ENCODE results near the gene CD46. TPM values are rescaled to one million over a fixed set of nuclear protein-coding genes. Genes with fewer than 3 reads are reported as not detected.
A peak's percentile ranks its signal among the peaks of the same experiment; 100 is the strongest.

Gene CD46
- total and polyA plus RNA-seq, 2 donors (not counting 1 experiment from before 2014, with no cell fraction given) = 38.6 to 173 TPM

DNA sequence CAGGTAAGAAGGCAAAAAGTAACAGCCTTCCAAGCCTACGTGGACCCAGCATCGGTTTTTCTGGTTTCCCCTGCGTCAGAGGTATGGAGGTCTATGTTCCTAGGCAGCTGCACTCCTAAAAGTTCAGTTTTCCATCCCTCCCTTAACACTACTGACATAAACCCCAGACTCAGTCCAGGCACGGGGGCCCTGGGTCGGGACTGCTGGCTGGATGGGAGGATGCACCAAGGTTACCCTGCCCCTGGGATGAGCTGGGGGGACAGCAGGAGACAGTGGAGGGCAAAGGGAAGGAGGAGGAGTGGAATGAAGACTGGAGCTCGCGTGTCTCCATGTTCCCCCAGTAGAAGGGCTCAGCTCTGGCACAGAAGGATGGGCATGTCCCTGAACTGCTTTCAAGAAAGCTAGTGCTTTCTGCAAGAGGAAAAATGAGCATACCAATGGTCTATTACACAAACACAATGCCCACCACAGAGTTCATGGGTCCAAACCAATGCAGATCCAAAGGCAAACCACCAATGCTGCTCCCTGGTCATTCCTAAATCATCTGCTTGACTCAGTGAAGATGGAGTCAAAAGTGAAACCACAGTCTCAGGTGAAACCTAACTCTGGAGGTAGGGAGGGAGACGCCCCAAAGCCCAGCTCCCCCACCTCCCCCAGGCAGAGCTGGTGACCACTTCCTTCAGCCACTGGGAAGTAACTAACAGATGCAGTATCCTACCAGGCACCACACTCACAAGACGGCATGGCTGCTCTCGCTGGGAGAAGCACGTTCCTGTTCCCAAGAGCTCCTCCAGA lies 54.9 kb downstream of the CD46 start:
- Histone ChIP-seq H3K36me3 (replicated peaks in 1 of 2; ENCODE audit: control extremely low read depth in 1 of 2, control insufficient read depth in 1 of 2, extremely low read depth in 1 of 2, insufficient read depth in 2 of 2, low read length in 1 of 2) (peaks cover 1 to 98% of the 10 kb centered on the region in 2 experiments), H3K4me3 (ENCODE audit: control extremely low read depth in 1 of 5, extremely low read depth in 1 of 5, insufficient read depth in 1 of 5, low read depth in 2 of 5, low read length in 4 of 5) (no peak overlapping the region), H2AFZ (ENCODE audit: insufficient read depth, low read depth, low read length, poor library complexity, severe bottlenecking) (no peak overlapping the region), H3K4me1 (ENCODE audit: control insufficient read depth in 2 of 2, insufficient read depth in 2 of 2, low read length in 2 of 2) (peaks cover 25 to 32% of the 10 kb centered on the region in 2 donors), H3K27me3 (replicated peaks in 1 of 4; ENCODE audit: control extremely low read depth in 1 of 4, control insufficient read depth in 3 of 4, insufficient read depth in 4 of 4, low read length in 3 of 4) (no peaks in the 10 kb centered on the region), H3K27ac (ENCODE audit: low read length in 2 of 2) (peak overlapping the region; percentile 75 to 82), H3K9me3 (ENCODE audit: control extremely low read depth in 1 of 3, control insufficient read depth in 2 of 3, insufficient read depth in 1 of 3, low read length in 2 of 3) (no peaks in the 10 kb centered on the region), H4K20me1 (ENCODE audit: control insufficient read depth, insufficient read depth, low read length, poor library complexity, severe bottlenecking) (peaks cover 44% of the 10 kb centered on the region), H3K9ac (ENCODE audit: low read length) (peak overlapping the region; percentile 12), H3K4me2 (replicated peaks; ENCODE audit: low read depth, low read length, poor library complexity, severe bottlenecking) (peak overlapping the region; percentile 61), H3K79me2 (ENCODE audit: control insufficient read depth, insufficient read depth, low read length) (peaks cover 28% of the 10 kb centered on the region)
- TF ChIP-seq EZH2 (IDR thresholded peaks at IDR 0.05; ENCODE audit: borderline replicate concordance, insufficient read depth, low read depth, low read length, poor library complexity, severe bottlenecking) = no peak
- TF ChIP-seq, protein P1, sequence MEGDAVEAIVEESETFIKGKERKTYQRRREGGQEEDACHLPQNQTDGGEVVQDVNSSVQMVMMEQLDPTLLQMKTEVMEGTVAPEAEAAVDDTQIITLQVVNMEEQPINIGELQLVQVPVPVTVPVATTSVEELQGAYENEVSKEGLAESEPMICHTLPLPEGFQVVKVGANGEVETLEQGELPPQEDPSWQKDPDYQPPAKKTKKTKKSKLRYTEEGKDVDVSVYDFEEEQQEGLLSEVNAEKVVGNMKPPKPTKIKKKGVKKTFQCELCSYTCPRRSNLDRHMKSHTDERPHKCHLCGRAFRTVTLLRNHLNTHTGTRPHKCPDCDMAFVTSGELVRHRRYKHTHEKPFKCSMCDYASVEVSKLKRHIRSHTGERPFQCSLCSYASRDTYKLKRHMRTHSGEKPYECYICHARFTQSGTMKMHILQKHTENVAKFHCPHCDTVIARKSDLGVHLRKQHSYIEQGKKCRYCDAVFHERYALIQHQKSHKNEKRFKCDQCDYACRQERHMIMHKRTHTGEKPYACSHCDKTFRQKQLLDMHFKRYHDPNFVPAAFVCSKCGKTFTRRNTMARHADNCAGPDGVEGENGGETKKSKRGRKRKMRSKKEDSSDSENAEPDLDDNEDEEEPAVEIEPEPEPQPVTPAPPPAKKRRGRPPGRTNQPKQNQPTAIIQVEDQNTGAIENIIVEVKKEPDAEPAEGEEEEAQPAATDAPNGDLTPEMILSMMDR (IDR thresholded peaks at IDR 0.05) = no peak
- H3K4me1 Mint-ChIP-seq = peaks cover 55% of the 10 kb centered on the region
- H3K9me3 Mint-ChIP-seq (ENCODE audit: insufficient read depth) = no peaks in the 10 kb centered on the region
- peak overlapping the region; percentile 57 for H3K4me3 Mint-ChIP-seq
- ATAC-seq (ENCODE audit: low read depth) (no peak), DNase-seq (no peak)
- ChIA-PET CTCF (interaction anchor here (0.9 to 2.7 kb wide), 9 partner anchors 9 to 77 kb away, joined by 3 to 14 read pairs (median 4); no protein-coding TSS in a partner anchor), POLR2A (interaction anchor here (0.7 kb wide), 1 partner anchor 62 kb away, joined by 5 read pairs; no protein-coding TSS in a partner anchor)
- WGBS (ENCODE audit: insufficient coverage) = 89% methylated on average over 9 of the region's 11 CpGs
- H3K27me3 Mint-ChIP-seq = no peaks in the 10 kb centered on the region
- peak overlapping the region; percentile 77 for H3K27ac Mint-ChIP-seq
- intact Hi-C loops (cut with micrococcal nuclease) = loop anchor here (2.0 kb wide), 1 partner anchor 16 kb away; no protein-coding TSS in a partner anchor

DNA sequence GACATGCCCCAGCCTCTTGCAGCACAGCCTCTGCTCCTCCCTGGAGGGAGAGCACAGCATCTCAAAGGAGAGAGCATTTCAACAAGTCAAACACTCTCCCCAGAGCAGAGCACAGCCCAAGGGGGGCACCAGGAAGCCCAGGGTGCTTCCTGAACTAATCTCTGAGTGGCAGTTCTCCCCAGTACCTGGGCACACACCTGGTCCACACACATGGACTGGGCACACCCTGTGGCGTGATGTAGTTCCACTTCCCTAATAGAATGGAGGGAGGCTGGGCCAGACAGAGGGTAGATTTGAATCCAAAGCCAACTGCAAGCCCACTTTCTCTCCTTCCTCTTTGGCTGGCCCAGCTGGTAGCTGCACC lies 55.5 kb downstream of the CD46 start:
- Histone ChIP-seq H2AFZ (ENCODE audit: insufficient read depth, low read depth, low read length, poor library complexity, severe bottlenecking) (no peak overlapping the region), H3K79me2 (ENCODE audit: control insufficient read depth, insufficient read depth, low read length) (peaks cover 34% of the 10 kb centered on the region), H3K27me3 (replicated peaks in 1 of 4; ENCODE audit: control extremely low read depth in 1 of 4, control insufficient read depth in 3 of 4, insufficient read depth in 4 of 4, low read length in 3 of 4) (no peaks in the 10 kb centered on the region), H3K27ac (ENCODE audit: low read length in 2 of 2) (peak overlapping the region; percentile 75 to 82), H3K36me3 (replicated peaks in 1 of 2; ENCODE audit: control extremely low read depth in 1 of 2, control insufficient read depth in 1 of 2, extremely low read depth in 1 of 2, insufficient read depth in 2 of 2, low read length in 1 of 2) (peaks cover 1 to 98% of the 10 kb centered on the region in 2 experiments), H3K4me2 (replicated peaks; ENCODE audit: low read depth, low read length, poor library complexity, severe bottlenecking) (peak overlapping the region; percentile 61), H3K4me3 (ENCODE audit: control extremely low read depth in 1 of 5, extremely low read depth in 1 of 5, insufficient read depth in 1 of 5, low read depth in 2 of 5, low read length in 4 of 5) (no peak overlapping the region), H4K20me1 (ENCODE audit: control insufficient read depth, insufficient read depth, low read length, poor library complexity, severe bottlenecking) (peaks cover 44% of the 10 kb centered on the region), H3K9ac (ENCODE audit: low read length) (peak overlapping the region; percentile 12), H3K9me3 (ENCODE audit: control extremely low read depth in 1 of 3, control insufficient read depth in 2 of 3, insufficient read depth in 1 of 3, low read length in 2 of 3) (no peaks in the 10 kb centered on the region), H3K4me1 (ENCODE audit: control insufficient read depth in 2 of 2, insufficient read depth in 2 of 2, low read length in 2 of 2) (peaks cover 25 to 38% of the 10 kb centered on the region in 2 donors)
- WGBS (ENCODE audit: insufficient coverage) = 20% methylated on average over 1 of the region's 1 CpG
- peaks cover 61% of the 10 kb centered on the region for H3K4me1 Mint-ChIP-seq
- CTCF ChIA-PET = interaction anchor here (0.9 to 2.7 kb wide), 6 partner anchors 10 to 77 kb away, joined by 3 to 14 read pairs (median 4); no protein-coding TSS in a partner anchor
- peak overlapping the region; percentile 77 for H3K27ac Mint-ChIP-seq
- DNase-seq (no peak), ATAC-seq (ENCODE audit: low read depth) (peak; percentile 50)
- intact Hi-C loops (cut with micrococcal nuclease) = loop anchor here (2.0 kb wide), 1 partner anchor 15 kb away; no protein-coding TSS in a partner anchor
- POLR2A ChIA-PET = interaction anchor here (0.7 kb wide), 1 partner anchor 61 kb away, joined by 5 read pairs; no protein-coding TSS in a partner anchor
- H3K9me3 Mint-ChIP-seq (ENCODE audit: insufficient read depth) = no peaks in the 10 kb centered on the region
- H3K4me3 Mint-ChIP-seq = peak overlapping the region; percentile 57
- no peak for TF ChIP-seq EZH2 (IDR thresholded peaks at IDR 0.05; ENCODE audit: borderline replicate concordance, insufficient read depth, low read depth, low read length, poor library complexity, severe bottlenecking)
- TF ChIP-seq, protein P1 (IDR thresholded peaks at IDR 0.05) = no peak
- H3K27me3 Mint-ChIP-seq = no peaks in the 10 kb centered on the region
